Loucy (cell line): ENCODE measurements around the gene NPTX1.

Experiments used
- CTCF ChIP-seq: fragments of 200-600 bp; sonication (generic); conservative IDR thresholded peaks from 2 replicates; pipeline ENCODE4 v1.5.1; 2014; ENCODE audit warnings: mild to moderate bottlenecking, antibody characterized with exemption, low read length
- EZH2phosphoT487 ChIP-seq: fragments of 200-600 bp; IDR thresholded peaks from 2 replicates; pipeline ENCODE4 v1.6.1; 2018; ENCODE audit warnings: antibody characterized with exemption, mild to moderate bottlenecking, moderate library complexity, borderline replicate concordance

- TF ChIP-seq CTCF (no peak), EZH2phosphoT487 (no peak)
These were observed 57.2 kb downstream of the NPTX1 start for GRCh38 chr17:80419255-80419654.
